Activated T-cell treated with anti-CD3 and anti-CD28 coated beads, Interleukin-2, amount 50 U/mL, for 72 hours (primary cell): ENCODE data around the gene TACR1. TPM values are rescaled to one million over a fixed set of nuclear protein-coding genes. Genes with fewer than 3 reads are reported as not detected.
"Not testable (repeated sequence)": the region's sequence is repeated elsewhere in the genome, so short reads cannot be mapped to it uniquely, and the experiment has no call there.

Source experiments
- ATAC-seq, 2 donors: fragments of 150-1000 bp; cut with Tn5 transposase; replicated peaks in 1 of 2; 2 replicates each; pipeline ENCODE4 v1.10.0; 2021; ENCODE audit warnings: moderate library complexity in 2 of 2, mild to moderate bottlenecking in 1 of 2
- DNase-seq, 2 donors: peaks; one replicate each; pipeline ENCODE4 v3.0.0; 2021 to 2022; ENCODE audit warnings: mixed read lengths in 1 of 2
- H3K27ac Mint-ChIP-seq: one replicate; pipeline ENCODE4 v1.8.0; 2022; ENCODE audit warnings: mild to moderate bottlenecking, moderate library complexity, mixed read lengths
- H3K27me3 Mint-ChIP-seq: one replicate; pipeline ENCODE4 v1.8.0; 2022; ENCODE audit warnings: low read depth, mixed read lengths
- H3K36me3 Mint-ChIP-seq, 2 donors: one replicate each; pipeline ENCODE4 v1.8.0; 2022; ENCODE audit warnings: mixed read lengths in 2 of 2, mild to moderate bottlenecking in 1 of 2; ENCODE audit not compliant: insufficient read depth in 2 of 2
- H3K4me1 Mint-ChIP-seq: one replicate; pipeline ENCODE4 v1.8.0; 2022; ENCODE audit warnings: low read depth, mixed read lengths
- H3K4me3 Mint-ChIP-seq, 2 donors: one replicate each; pipeline ENCODE4 v1.8.0; 2022; ENCODE audit warnings: mild to moderate bottlenecking in 2 of 2, mixed read lengths in 2 of 2, moderate library complexity in 2 of 2
- H3K9me3 Mint-ChIP-seq, 2 donors: one replicate each; pipeline ENCODE4 v1.8.0; 2022; ENCODE audit warnings: mixed read lengths in 2 of 2
- total RNA-seq, 2 donors: library from RNA; stranded (reverse); gene quantifications; one replicate each; pipeline ENCODE4 v1.2.3, GENCODE V29; 2022

TACR1 gene
- total RNA-seq, 2 donors from 2014 or later, result not detected

DNA sequence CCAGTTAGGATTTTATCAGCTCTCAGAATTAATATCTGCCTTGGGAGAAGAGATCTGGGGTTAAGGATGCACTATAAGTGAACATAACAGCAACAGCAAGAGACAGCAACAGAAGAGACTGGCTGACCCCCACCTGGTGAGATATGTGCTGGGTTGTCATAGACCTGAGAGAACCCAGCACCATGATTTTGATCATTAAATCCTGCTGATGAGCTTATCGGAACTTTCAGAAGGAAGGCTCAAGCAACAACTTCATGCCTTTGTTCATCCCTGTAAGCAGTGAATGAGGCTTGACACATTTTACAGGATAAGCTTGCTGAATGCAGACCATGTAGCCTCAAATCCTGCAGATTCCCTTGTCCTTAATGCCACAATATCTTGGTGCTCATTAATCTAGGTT is 140.9 kb downstream of the TACR1 start:
- Mint-ChIP-seq H3K27ac (no peak overlapping the region), H3K9me3 (no peaks in the 10 kb centered on the region), H3K36me3 (no peaks in the 10 kb centered on the region), H3K4me1 (no peaks in the 10 kb centered on the region), H3K27me3 (no peaks in the 10 kb centered on the region), H3K4me3 (no peak overlapping the region)
- ATAC-seq, result no peak
- no peak for DNase-seq

DNA sequence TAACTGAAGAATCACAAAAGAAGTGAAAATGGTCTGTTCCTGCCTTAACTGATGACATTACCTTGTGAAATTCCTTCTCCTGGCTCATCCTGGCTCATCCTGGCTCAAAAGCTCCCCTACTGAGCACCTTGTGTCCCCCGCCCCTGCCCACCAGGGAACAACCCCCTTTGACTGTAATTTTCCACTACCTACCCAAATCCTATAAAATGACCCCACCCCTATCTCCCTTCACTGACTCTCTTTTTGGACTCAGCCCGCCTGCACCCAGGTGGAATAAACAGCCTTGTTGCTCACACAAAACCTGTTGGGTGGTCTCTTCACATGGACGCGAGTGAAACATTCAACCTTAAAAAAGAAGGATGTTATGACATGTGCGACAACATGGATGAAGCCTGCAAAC is 142.2 kb downstream of the TACR1 start:
- not testable (repeated sequence) for H3K27ac Mint-ChIP-seq, H3K36me3 Mint-ChIP-seq, DNase-seq, H3K9me3 Mint-ChIP-seq, ATAC-seq, H3K4me1 Mint-ChIP-seq, H3K4me3 Mint-ChIP-seq, H3K27me3 Mint-ChIP-seq

- no peaks in the 10 kb centered on the region for H3K36me3 Mint-ChIP-seq
- DNase-seq, result no peak
- no peaks in the 10 kb centered on the region for H3K9me3 Mint-ChIP-seq
- H3K27ac Mint-ChIP-seq, result no peak overlapping the region
- H3K27me3 Mint-ChIP-seq, result no peaks in the 10 kb centered on the region
- ATAC-seq, result peak in 1 of 2 donors; percentile 52
- no peaks in the 10 kb centered on the region for H3K4me1 Mint-ChIP-seq
- no peak overlapping the region for H3K4me3 Mint-ChIP-seq
Observed at GRCh38 chr2:75055820-75056675, 143.3 kb downstream of the TACR1 start.

DNA sequence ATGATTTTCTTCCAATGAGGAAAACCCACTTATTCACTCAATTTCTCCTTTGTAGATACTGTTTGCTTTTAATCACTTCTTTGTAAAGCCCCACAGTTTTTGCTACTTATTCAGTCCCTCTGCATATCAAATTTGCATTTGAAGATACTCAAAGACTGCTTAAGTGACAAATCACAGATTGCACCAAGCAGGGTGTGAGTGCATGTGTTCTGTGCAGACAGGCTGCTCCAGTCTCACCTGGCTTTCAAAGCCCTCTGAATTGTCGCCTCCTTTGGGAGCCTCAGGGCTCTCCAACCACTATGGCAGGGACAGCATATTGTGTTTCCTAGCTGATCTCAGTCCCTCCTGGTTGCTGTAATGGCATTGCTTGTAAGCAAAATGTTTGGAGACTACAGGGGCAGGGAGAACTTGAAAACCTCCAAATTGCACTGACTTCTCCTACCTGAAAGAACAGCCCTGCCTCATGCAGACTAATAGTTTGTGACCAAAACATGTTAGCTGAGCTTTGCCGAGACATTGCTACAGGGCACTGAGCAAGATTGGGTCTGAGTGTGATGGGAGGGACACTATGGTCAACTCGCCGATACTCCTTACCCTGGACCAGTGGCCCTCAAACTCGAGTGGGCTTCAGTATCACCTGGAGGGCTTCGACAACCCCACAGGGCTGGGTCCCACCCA is 144.0 kb downstream of the TACR1 start:
- Mint-ChIP-seq H3K36me3 (no peaks in the 10 kb centered on the region), H3K4me1 (no peaks in the 10 kb centered on the region), H3K27me3 (no peaks in the 10 kb centered on the region), H3K4me3 (no peak overlapping the region), H3K9me3 (no peaks in the 10 kb centered on the region), H3K27ac (no peak overlapping the region)
- ATAC-seq (no peak), DNase-seq (no peak)

DNA sequence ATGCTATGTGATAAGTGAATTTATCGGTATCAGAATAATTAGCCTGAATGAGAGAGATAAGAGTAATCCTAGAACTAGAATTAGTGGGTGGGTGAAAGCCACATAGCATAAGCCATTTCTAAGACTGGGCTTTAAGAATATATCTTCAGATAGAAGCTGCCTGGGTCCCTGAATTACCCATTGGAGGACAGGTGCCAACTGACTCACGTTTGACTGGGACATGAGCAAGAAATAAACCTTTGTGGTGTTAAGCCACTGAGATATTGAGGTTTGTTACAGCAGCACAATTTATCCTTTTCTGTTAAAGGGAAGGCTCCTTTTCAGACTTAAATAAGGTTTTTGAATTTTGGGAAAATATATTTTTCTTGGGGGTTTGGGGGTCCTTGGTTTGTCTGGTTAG is 145.0 kb downstream of the TACR1 start:
- H3K27me3 Mint-ChIP-seq, result no peaks in the 10 kb centered on the region
- H3K4me3 Mint-ChIP-seq, result no peak overlapping the region
- H3K9me3 Mint-ChIP-seq, result no peaks in the 10 kb centered on the region
- H3K27ac Mint-ChIP-seq, result no peak overlapping the region
- no peak for DNase-seq
- ATAC-seq, result no peak
- H3K36me3 Mint-ChIP-seq, result no peaks in the 10 kb centered on the region
- H3K4me1 Mint-ChIP-seq, result no peaks in the 10 kb centered on the region

- Mint-ChIP-seq H3K27me3 (no peaks in the 10 kb centered on the region), H3K4me1 (no peaks in the 10 kb centered on the region), H3K4me3 (no peak overlapping the region), H3K36me3 (no peaks in the 10 kb centered on the region), H3K9me3 (no peaks in the 10 kb centered on the region), H3K27ac (no peak overlapping the region)
- peak; percentile 46 to 49 for ATAC-seq
- no peak for DNase-seq
Observed at GRCh38 chr2:75053484-75054112, 145.7 kb downstream of the TACR1 start.

- Mint-ChIP-seq H3K9me3 (no peaks in the 10 kb centered on the region), H3K27ac (no peak overlapping the region), H3K4me1 (no peaks in the 10 kb centered on the region), H3K36me3 (no peaks in the 10 kb centered on the region), H3K27me3 (no peaks in the 10 kb centered on the region), H3K4me3 (no peak overlapping the region)
- DNase-seq, result no peak
- ATAC-seq, result no peak
Observed at GRCh38 chr2:75047992-75048625, 151.2 kb downstream of the TACR1 start.

GRCh38 chr2:75047189-75047991 is 151.9 kb downstream of the TACR1 start:
- Mint-ChIP-seq H3K36me3 (no peaks in the 10 kb centered on the region), H3K4me3 (no peak overlapping the region), H3K9me3 (no peaks in the 10 kb centered on the region), H3K27me3 (no peaks in the 10 kb centered on the region), H3K27ac (no peak overlapping the region), H3K4me1 (no peaks in the 10 kb centered on the region)
- ATAC-seq, result no peak
- no peak for DNase-seq

DNA sequence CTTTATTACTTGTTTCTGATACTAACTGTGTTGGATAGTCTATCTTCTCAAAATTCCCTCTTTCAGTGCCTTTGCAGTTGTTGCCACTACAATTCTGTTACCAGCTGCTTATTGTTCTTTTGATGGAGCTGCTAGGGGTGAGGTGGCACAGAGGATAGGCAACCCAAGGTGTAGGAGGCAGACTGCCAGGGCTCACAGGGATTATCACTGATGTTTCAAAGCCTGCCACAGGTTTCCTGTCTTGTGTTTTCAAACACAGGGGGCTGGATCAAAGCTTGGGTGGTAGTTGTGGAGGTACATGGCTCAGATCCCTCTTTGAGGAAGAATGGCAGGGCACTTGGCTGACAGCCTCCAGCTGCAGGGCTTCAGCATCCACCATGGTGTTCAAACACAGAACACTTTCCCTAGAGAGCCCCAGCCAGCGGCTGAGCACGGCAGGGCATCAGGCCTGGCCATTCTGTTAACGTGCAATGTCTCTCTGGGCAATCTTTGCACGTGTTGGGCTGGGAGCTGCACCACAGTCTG is 153.7 kb downstream of the TACR1 start:
- no peak overlapping the region for H3K4me3 Mint-ChIP-seq
- no peaks in the 10 kb centered on the region for H3K9me3 Mint-ChIP-seq
- DNase-seq, result no peak
- H3K27ac Mint-ChIP-seq, result no peak overlapping the region
- no peaks in the 10 kb centered on the region for H3K36me3 Mint-ChIP-seq
- no peak for ATAC-seq
- H3K27me3 Mint-ChIP-seq, result no peaks in the 10 kb centered on the region
- H3K4me1 Mint-ChIP-seq, result no peaks in the 10 kb centered on the region

GRCh38 chr2:75044291-75044690 is 155.0 kb downstream of the TACR1 start:
- DNase-seq, result no peak
- no peak overlapping the region for H3K27ac Mint-ChIP-seq
- no peak overlapping the region for H3K4me3 Mint-ChIP-seq
- no peaks in the 10 kb centered on the region for H3K4me1 Mint-ChIP-seq
- no peaks in the 10 kb centered on the region for H3K27me3 Mint-ChIP-seq
- no peaks in the 10 kb centered on the region for H3K36me3 Mint-ChIP-seq
- no peaks in the 10 kb centered on the region for H3K9me3 Mint-ChIP-seq
- ATAC-seq, result no peak

- Mint-ChIP-seq H3K9me3 (no peaks in the 10 kb centered on the region), H3K27me3 (no peaks in the 10 kb centered on the region), H3K4me3 (no peak overlapping the region), H3K4me1 (no peaks in the 10 kb centered on the region), H3K36me3 (no peaks in the 10 kb centered on the region), H3K27ac (no peak overlapping the region)
- ATAC-seq, result no peak
- no peak for DNase-seq
Observed at GRCh38 chr2:75042823-75043222, 156.5 kb downstream of the TACR1 start.

- no peaks in the 10 kb centered on the region for H3K36me3 Mint-ChIP-seq
- H3K27me3 Mint-ChIP-seq, result no peaks in the 10 kb centered on the region
- DNase-seq, result no peak
- no peaks in the 10 kb centered on the region for H3K9me3 Mint-ChIP-seq
- no peak overlapping the region for H3K27ac Mint-ChIP-seq
- no peak overlapping the region for H3K4me3 Mint-ChIP-seq
- ATAC-seq, result no peak
- no peaks in the 10 kb centered on the region for H3K4me1 Mint-ChIP-seq
Observed at GRCh38 chr2:75041731-75042600, 157.4 kb downstream of the TACR1 start.
